ENCODE measurements around the gene DDOST.

DDOST gene

DNA sequence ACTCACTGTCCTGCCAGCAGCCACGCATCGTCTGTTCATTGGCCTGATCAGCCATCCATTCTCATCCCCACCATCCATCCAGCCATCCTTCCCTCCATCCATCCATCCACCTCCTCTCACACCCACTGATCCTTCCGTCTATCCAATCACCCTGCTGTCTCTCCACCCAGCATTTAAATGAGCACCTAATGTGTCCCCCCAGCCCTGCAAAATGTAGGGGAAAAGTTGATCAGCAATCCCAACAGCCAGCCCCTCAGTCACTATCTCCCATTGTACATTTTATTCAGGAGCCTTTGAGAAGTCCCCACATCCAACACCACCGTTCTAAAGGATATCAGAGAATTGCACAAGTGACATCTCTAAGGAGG is 11.1 kb upstream of the DDOST start:
- H3K9ac ChIP-seq (ENCODE audit: low read length): no peak overlapping the region
- DNase-seq (ENCODE audit: low read depth): no peak
- H3K27me3 ChIP-seq (replicated peaks; ENCODE audit: control insufficient read depth, insufficient read depth, low read length): peaks cover 8% of the 10 kb centered on the region
- H3K9me3 ChIP-seq (ENCODE audit: control insufficient read depth, low read length): no peaks in the 10 kb centered on the region
- H3K4me3 ChIP-seq (ENCODE audit: low read length): no peak overlapping the region
- H3K36me3 ChIP-seq (ENCODE audit: control insufficient read depth, insufficient read depth, low read length, severe bottlenecking): no peaks in the 10 kb centered on the region
- H3K4me1 ChIP-seq (ENCODE audit: control insufficient read depth, insufficient read depth, low read length): no peaks in the 10 kb centered on the region

GRCh38 chr1:20670936-20671335 is 9.8 kb upstream of the DDOST start:
- no peak for DNase-seq (ENCODE audit: low read depth)
- no peaks in the 10 kb centered on the region for H3K36me3 ChIP-seq (ENCODE audit: control insufficient read depth, insufficient read depth, low read length, severe bottlenecking)
- no peak overlapping the region for H3K4me3 ChIP-seq (ENCODE audit: low read length)
- no peaks in the 10 kb centered on the region for H3K9me3 ChIP-seq (ENCODE audit: control insufficient read depth, low read length)
- no peak overlapping the region for H3K9ac ChIP-seq (ENCODE audit: low read length)
- H3K27me3 ChIP-seq (replicated peaks; ENCODE audit: control insufficient read depth, insufficient read depth, low read length): peaks cover 8% of the 10 kb centered on the region
- no peaks in the 10 kb centered on the region for H3K4me1 ChIP-seq (ENCODE audit: control insufficient read depth, insufficient read depth, low read length)

DNA sequence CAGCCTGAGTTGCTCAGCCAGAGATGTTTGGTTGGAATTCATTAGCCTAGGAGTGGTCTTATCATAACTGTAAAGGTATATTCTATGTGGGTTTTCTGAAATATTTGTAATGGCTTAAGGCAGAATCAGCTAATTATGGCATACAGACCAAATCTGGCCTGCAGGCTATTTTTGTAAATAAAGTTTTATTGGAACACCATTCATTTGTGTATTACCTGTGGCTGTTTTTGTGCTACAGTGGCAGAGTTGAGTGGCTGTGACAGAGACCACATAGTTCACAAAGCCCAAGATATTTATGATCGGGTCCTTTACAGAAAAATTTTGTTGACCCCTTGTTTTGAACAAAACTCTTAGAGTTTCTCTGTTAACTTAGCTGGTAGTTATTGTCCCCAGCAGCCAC is 7.4 kb upstream of the DDOST start:
- Histone ChIP-seq H3K9me3 (ENCODE audit: control insufficient read depth, low read length) (no peaks in the 10 kb centered on the region), H3K9ac (ENCODE audit: low read length) (no peak overlapping the region)
- no peak for DNase-seq (ENCODE audit: low read depth)

GRCh38 chr1:20666804-20667203 is 5.6 kb upstream of the DDOST start:
- no peak overlapping the region for H3K9ac ChIP-seq (ENCODE audit: low read length)
- H3K4me3 ChIP-seq (ENCODE audit: low read length): no peak overlapping the region
- DNase-seq (ENCODE audit: low read depth): no peak
- H3K4me1 ChIP-seq (ENCODE audit: control insufficient read depth, insufficient read depth, low read length): peaks cover 5% of the 10 kb centered on the region
- peaks cover 4% of the 10 kb centered on the region for H3K27me3 ChIP-seq (replicated peaks; ENCODE audit: control insufficient read depth, insufficient read depth, low read length)
- H3K36me3 ChIP-seq (ENCODE audit: control insufficient read depth, insufficient read depth, low read length, severe bottlenecking): no peaks in the 10 kb centered on the region
- H3K9me3 ChIP-seq (ENCODE audit: control insufficient read depth, low read length): no peaks in the 10 kb centered on the region

More for the DNA sequence above, 7.4 kb upstream of the DDOST start:
- H3K36me3 ChIP-seq (ENCODE audit: control insufficient read depth, insufficient read depth, low read length, severe bottlenecking): no peaks in the 10 kb centered on the region
- H3K4me3 ChIP-seq (ENCODE audit: low read length): no peak overlapping the region
- peaks cover 8% of the 10 kb centered on the region for H3K27me3 ChIP-seq (replicated peaks; ENCODE audit: control insufficient read depth, insufficient read depth, low read length)
- no peaks in the 10 kb centered on the region for H3K4me1 ChIP-seq (ENCODE audit: control insufficient read depth, insufficient read depth, low read length)

DNA sequence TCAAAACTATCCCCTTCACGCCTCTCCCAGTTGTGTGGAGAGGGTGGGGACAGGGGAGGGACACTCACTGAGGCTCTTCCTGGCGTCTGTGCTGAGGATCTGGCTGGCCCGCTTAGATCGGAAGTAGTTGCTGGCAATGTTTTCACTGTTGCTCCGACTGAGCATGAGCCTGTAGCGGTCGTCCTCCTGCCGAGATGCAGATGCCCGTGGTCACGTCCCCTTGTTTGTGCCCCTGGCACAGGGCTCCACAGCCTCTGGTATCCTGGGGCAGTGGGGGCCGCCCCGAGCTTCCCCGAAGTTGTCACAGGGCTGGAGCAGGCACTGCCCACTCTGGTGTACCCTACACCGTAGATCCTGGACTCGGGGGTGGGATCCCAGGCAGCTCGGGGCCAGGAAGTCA is 5.0 kb upstream of the DDOST start:
- H3K4me1 ChIP-seq (ENCODE audit: control insufficient read depth, insufficient read depth, low read length): peaks cover 7% of the 10 kb centered on the region
- peaks cover 2% of the 10 kb centered on the region for H3K27me3 ChIP-seq (replicated peaks; ENCODE audit: control insufficient read depth, insufficient read depth, low read length)
- H3K4me3 ChIP-seq (ENCODE audit: low read length): no peak overlapping the region
- no peak overlapping the region for H3K9ac ChIP-seq (ENCODE audit: low read length)
- no peaks in the 10 kb centered on the region for H3K36me3 ChIP-seq (ENCODE audit: control insufficient read depth, insufficient read depth, low read length, severe bottlenecking)
- H3K9me3 ChIP-seq (ENCODE audit: control insufficient read depth, low read length): no peaks in the 10 kb centered on the region
- DNase-seq (ENCODE audit: low read depth): no peak

DNA sequence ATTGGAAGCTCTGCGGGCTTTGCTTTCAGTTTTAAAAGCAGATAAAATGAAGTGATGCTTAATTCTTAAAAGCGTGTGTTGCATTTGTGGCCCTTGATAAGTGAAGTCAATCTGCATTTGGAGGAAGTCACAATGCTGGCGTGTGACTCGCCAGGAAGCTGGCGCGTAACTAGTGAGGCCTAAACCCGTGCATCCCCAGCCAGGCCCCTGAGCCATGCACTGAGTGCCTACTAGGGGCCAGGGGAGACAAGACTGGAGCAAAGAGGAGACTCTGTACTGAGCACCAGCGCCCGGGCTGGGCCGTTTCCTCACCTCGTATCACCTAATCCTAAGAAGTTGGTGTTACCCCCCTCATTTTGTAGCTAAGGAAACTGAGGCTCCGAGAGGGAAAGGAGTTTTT is 4.6 kb upstream of the DDOST start:
- Histone ChIP-seq H3K4me3 (ENCODE audit: low read length) (no peak overlapping the region), H3K9me3 (ENCODE audit: control insufficient read depth, low read length) (no peaks in the 10 kb centered on the region), H3K9ac (ENCODE audit: low read length) (no peak overlapping the region), H3K36me3 (ENCODE audit: control insufficient read depth, insufficient read depth, low read length, severe bottlenecking) (no peaks in the 10 kb centered on the region), H3K4me1 (ENCODE audit: control insufficient read depth, insufficient read depth, low read length) (peaks cover 7% of the 10 kb centered on the region), H3K27me3 (replicated peaks; ENCODE audit: control insufficient read depth, insufficient read depth, low read length) (no peaks in the 10 kb centered on the region)
- DNase-seq (ENCODE audit: low read depth): no peak

GRCh38 chr1:20663969-20664715 is 3.0 kb upstream of the DDOST start:
- Histone ChIP-seq H3K4me3 (ENCODE audit: low read length) (no peak overlapping the region), H3K4me1 (ENCODE audit: control insufficient read depth, insufficient read depth, low read length) (peaks cover 20% of the 10 kb centered on the region), H3K27me3 (replicated peaks; ENCODE audit: control insufficient read depth, insufficient read depth, low read length) (no peaks in the 10 kb centered on the region), H3K9me3 (ENCODE audit: control insufficient read depth, low read length) (no peaks in the 10 kb centered on the region), H3K36me3 (ENCODE audit: control insufficient read depth, insufficient read depth, low read length, severe bottlenecking) (no peaks in the 10 kb centered on the region), H3K9ac (ENCODE audit: low read length) (no peak overlapping the region)
- no peak for DNase-seq (ENCODE audit: low read depth)

- Histone ChIP-seq H3K9me3 (ENCODE audit: control insufficient read depth, low read length) (no peaks in the 10 kb centered on the region), H3K9ac (ENCODE audit: low read length) (no peak overlapping the region), H3K4me3 (ENCODE audit: low read length) (no peak overlapping the region), H3K4me1 (ENCODE audit: control insufficient read depth, insufficient read depth, low read length) (peaks cover 21% of the 10 kb centered on the region), H3K27me3 (replicated peaks; ENCODE audit: control insufficient read depth, insufficient read depth, low read length) (no peaks in the 10 kb centered on the region), H3K36me3 (ENCODE audit: control insufficient read depth, insufficient read depth, low read length, severe bottlenecking) (peaks cover 2% of the 10 kb centered on the region)
- no peak for DNase-seq (ENCODE audit: low read depth)
Measured at GRCh38 chr1:20663365-20663764, 2.2 kb upstream of the DDOST start.

DNA sequence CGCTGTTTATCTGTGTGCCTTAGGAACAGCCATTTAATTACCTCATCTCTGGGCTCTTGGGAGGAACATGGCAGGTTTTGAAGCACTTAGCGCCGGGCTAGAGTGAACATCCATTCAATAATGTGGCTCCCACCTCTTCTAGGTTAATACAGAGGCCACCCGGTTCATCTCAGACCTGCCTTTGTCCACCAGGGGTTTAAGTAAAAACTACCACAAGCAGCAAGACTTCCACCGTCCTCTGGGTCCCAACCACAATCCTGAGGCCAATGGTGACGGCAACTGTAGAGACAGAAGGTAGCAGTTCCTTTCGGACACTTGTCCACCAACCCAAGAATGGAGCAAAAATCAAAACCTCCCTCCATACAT is 924 bp upstream of the DDOST start:
- DNase-seq (ENCODE audit: low read depth): no peak
- Histone ChIP-seq H3K27me3 (replicated peaks; ENCODE audit: control insufficient read depth, insufficient read depth, low read length) (no peaks in the 10 kb centered on the region), H3K4me1 (ENCODE audit: control insufficient read depth, insufficient read depth, low read length) (peaks cover 21% of the 10 kb centered on the region), H3K36me3 (ENCODE audit: control insufficient read depth, insufficient read depth, low read length, severe bottlenecking) (peaks cover 13% of the 10 kb centered on the region), H3K9ac (ENCODE audit: low read length) (peak overlapping the region; percentile 93), H3K9me3 (ENCODE audit: control insufficient read depth, low read length) (no peaks in the 10 kb centered on the region), H3K4me3 (ENCODE audit: low read length) (peak overlapping the region; percentile 92)

- Histone ChIP-seq H3K9me3 (ENCODE audit: control insufficient read depth, low read length) (no peaks in the 10 kb centered on the region), H3K4me1 (ENCODE audit: control insufficient read depth, insufficient read depth, low read length) (peaks cover 21% of the 10 kb centered on the region), H3K9ac (ENCODE audit: low read length) (peak overlapping the region; percentile 93), H3K4me3 (ENCODE audit: low read length) (peak overlapping the region; percentile 92), H3K36me3 (ENCODE audit: control insufficient read depth, insufficient read depth, low read length, severe bottlenecking) (peaks cover 23% of the 10 kb centered on the region), H3K27me3 (replicated peaks; ENCODE audit: control insufficient read depth, insufficient read depth, low read length) (no peaks in the 10 kb centered on the region)
- peak; percentile 53 for DNase-seq (ENCODE audit: low read depth)
Measured at GRCh38 chr1:20660847-20661206, 342 bp downstream of the DDOST start.

DNA sequence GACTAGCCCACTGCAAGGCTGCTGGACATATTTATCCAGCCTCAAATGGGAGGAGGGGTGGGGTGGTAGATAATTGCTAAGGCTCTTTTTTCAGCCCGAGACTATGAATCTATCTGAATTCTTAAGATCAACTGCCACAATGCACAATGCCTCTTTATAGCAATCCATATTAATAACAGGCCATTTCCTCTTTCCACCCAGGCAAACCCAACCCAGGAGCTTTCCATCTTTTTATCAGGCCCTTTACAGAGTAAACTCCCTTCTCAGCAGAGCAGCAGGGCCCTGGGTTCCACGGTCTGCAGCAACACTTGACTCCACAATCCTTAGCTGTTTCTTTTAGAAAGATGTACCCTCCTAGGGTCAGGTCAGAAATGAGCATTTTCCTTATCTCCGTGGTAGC is 806 bp downstream of the DDOST start:
- no peaks in the 10 kb centered on the region for H3K9me3 ChIP-seq (ENCODE audit: control insufficient read depth, low read length)
- H3K4me3 ChIP-seq (ENCODE audit: low read length): peak overlapping the region; percentile 92
- peaks cover 27% of the 10 kb centered on the region for H3K36me3 ChIP-seq (ENCODE audit: control insufficient read depth, insufficient read depth, low read length, severe bottlenecking)
- no peaks in the 10 kb centered on the region for H3K27me3 ChIP-seq (replicated peaks; ENCODE audit: control insufficient read depth, insufficient read depth, low read length)
- H3K9ac ChIP-seq (ENCODE audit: low read length): peak overlapping the region; percentile 93
- no peak for DNase-seq (ENCODE audit: low read depth)
- H3K4me1 ChIP-seq (ENCODE audit: control insufficient read depth, insufficient read depth, low read length): peaks cover 21% of the 10 kb centered on the region
